ENCODE measurements around the gene ASF1B. TPM values are rescaled to one million over a fixed set of nuclear protein-coding genes. Genes with fewer than 3 reads are reported as not detected.

Gene ASF1B
- total and polyA plus RNA-seq, 8 donors: 2.6 to 120 (median 7.0) TPM; not detected in 1

- Histone ChIP-seq H3K4me1 (peaks cover 34 to 49% (median 43%) of the 10 kb centered on the region in 4 donors), H3K36me3 (no peaks in the 10 kb centered on the region), H3K27me3 (no peaks in the 10 kb centered on the region), H3K4me3 (peak within 1 kb of the TSS; percentile 61 to 77 (median 75)), H3K27ac (peak within 1 kb of the TSS; percentile 89 to 99 (median 92)), H3K9me3 (no peaks in the 10 kb centered on the region)
- TF ChIP-seq CTCF (IDR thresholded peaks at IDR 0.05) (no peak), EP300 (IDR thresholded peaks at IDR 0.05) (no peak), POLR2A (IDR thresholded peaks at IDR 0.05) (peak in 1 of 4 donors; percentile 19), POLR2AphosphoS5 (IDR thresholded peaks at IDR 0.05) (peak in 2 of 3 donors; percentile 31 to 69)
- 0 to 2% (median 1%) methylated on average over 11 to 51 of the region's 51 CpGs for WGBS, 5 donors
- DNase-seq: peak; percentile 90
- intact Hi-C loops (cut with DNase I; ENCODE audit: low total_unique reads): no loop called here
Measured at GRCh38 chr19:14072535-14073260, 63.7 kb downstream of the ASF1B start, which contains the start of gene MISP3. Gene MISP3 (plus strand): TSS chr19:14072786. CDS start chr19:14073310, 524 bp downstream.

GRCh38 chr19:14070268-14071050 lies 65.9 kb downstream of the ASF1B start:
- no peaks in the 10 kb centered on the region for H3K27me3 ChIP-seq
- TF ChIP-seq EP300 (IDR thresholded peaks at IDR 0.05): no peak
- no peak for TF ChIP-seq CTCF (IDR thresholded peaks at IDR 0.05)
- TF ChIP-seq POLR2AphosphoS5 (IDR thresholded peaks at IDR 0.05): no peak
- no peak for TF ChIP-seq POLR2A (IDR thresholded peaks at IDR 0.05)
- peaks cover 31 to 38% (median 35%) of the 10 kb centered on the region in 4 donors for H3K4me1 ChIP-seq
- no peaks in the 10 kb centered on the region for H3K9me3 ChIP-seq
- H3K36me3 ChIP-seq: no peaks in the 10 kb centered on the region
- intact Hi-C loops (cut with DNase I; ENCODE audit: low total_unique reads): no loop called here
- no peak overlapping the region for H3K4me3 ChIP-seq
- no peak for DNase-seq
- peak overlapping the region in 1 of 5 donors; percentile 95 for H3K27ac ChIP-seq
- 92 to 96% (median 96%) methylated on average over 39 to 43 of the region's 43 CpGs for WGBS, 5 donors

Other genes starting within 250 kb of the ASF1B start
- 10 to 100 TPM in 1 of 5 donors, 1 to 10 TPM in 2, under 1 TPM in 1, not detected in 1; 0.87 to 14.3 (median 1.8) TPM for gene BRME1, start 230.5 kb downstream of the ASF1B start, total RNA-seq
- 1 to 10 TPM; 1.7 to 5.8 (median 3.7) TPM for gene BRME1, start 230.5 kb downstream of the ASF1B start, polyA plus RNA-seq
- 100 to 1,000 TPM in 1 of 5 donors, 10 to 100 TPM in 4; 24.8 to 381 (median 49.6) TPM for gene CC2D1A, start 230.4 kb downstream of the ASF1B start, total RNA-seq
- gene CC2D1A, start 230.4 kb downstream of the ASF1B start, polyA plus RNA-seq: 10 to 100 TPM; 28.0 to 38.8 (median 38.2) TPM
- not detected for gene PODNL1, start 198.2 kb downstream of the ASF1B start, total RNA-seq
- gene PODNL1, start 198.2 kb downstream of the ASF1B start, polyA plus RNA-seq: 1 to 10 TPM in 2 of 3 donors, under 1 TPM in 1; 0.92 to 3.4 (median 1.3) TPM
- gene DCAF15, start 184.1 kb downstream of the ASF1B start, total RNA-seq: 10 to 100 TPM in 2 of 5 donors, 1 to 10 TPM in 3; 7.1 to 37.3 (median 9.8) TPM
- 10 to 100 TPM; 21.2 to 32.9 (median 31.3) TPM for gene DCAF15, start 184.1 kb downstream of the ASF1B start, polyA plus RNA-seq
- 10 to 100 TPM in 1 of 5 donors, 1 to 10 TPM in 3, under 1 TPM in 1; 0.58 to 27.2 (median 2.6) TPM for gene RFX1, start 130.3 kb downstream of the ASF1B start, total RNA-seq
- gene RFX1, start 130.3 kb downstream of the ASF1B start, polyA plus RNA-seq: 1 to 10 TPM; 3.1 to 6.0 (median 3.6) TPM
- not detected for gene RLN3, start 108.4 kb downstream of the ASF1B start, total RNA-seq
- not detected for gene RLN3, start 108.4 kb downstream of the ASF1B start, polyA plus RNA-seq
- gene IL27RA, start 104.8 kb downstream of the ASF1B start, total RNA-seq: 10 to 100 TPM in 1 of 5 donors, 1 to 10 TPM in 2, not detected in 2; 2.3 to 11.1 (median 4.0) TPM
- gene IL27RA, start 104.8 kb downstream of the ASF1B start, polyA plus RNA-seq: 1 to 10 TPM; 1.1 to 2.6 (median 1.5) TPM
- 100 to 1,000 TPM in 1 of 5 donors, 10 to 100 TPM in 2, 1 to 10 TPM in 2; 4.2 to 100 (median 12.2) TPM for gene PALM3, start 74.5 kb downstream of the ASF1B start, total RNA-seq
- 100 to 1,000 TPM in 1 of 3 donors, 10 to 100 TPM in 2; 20.7 to 141 (median 22.5) TPM for gene PALM3, start 74.5 kb downstream of the ASF1B start, polyA plus RNA-seq
- gene MISP3, start 63.8 kb downstream of the ASF1B start, total RNA-seq: 10 to 100 TPM in 4 of 5 donors, 1 to 10 TPM in 1; 2.0 to 88.7 (median 34.1) TPM
- 10 to 100 TPM; 14.9 to 29.8 (median 25.1) TPM for gene MISP3, start 63.8 kb downstream of the ASF1B start, polyA plus RNA-seq
- gene C19orf67, start 50.8 kb downstream of the ASF1B start, total RNA-seq: not detected
- under 1 TPM in 1 of 3 donors, not detected in 2; 0.50 TPM for gene C19orf67, start 50.8 kb downstream of the ASF1B start, polyA plus RNA-seq
- 100 to 1,000 TPM in 1 of 5 donors, 10 to 100 TPM in 3, 1 to 10 TPM in 1; 4.8 to 228 (median 24.6) TPM for gene SAMD1, start 45.8 kb downstream of the ASF1B start, total RNA-seq
- 10 to 100 TPM; 16.3 to 29.1 (median 22.4) TPM for gene SAMD1, start 45.8 kb downstream of the ASF1B start, polyA plus RNA-seq
- 100 to 1,000 TPM in 1 of 5 donors, 10 to 100 TPM in 4; 14.7 to 159 (median 26.6) TPM for gene PRKACA, start 18.8 kb downstream of the ASF1B start, total RNA-seq
- 10 to 100 TPM; 27.7 to 43.8 (median 38.2) TPM for gene PRKACA, start 18.8 kb downstream of the ASF1B start, polyA plus RNA-seq
- gene ADGRL1, start 69.6 kb upstream of the ASF1B start, total RNA-seq: 10 to 100 TPM in 4 of 5 donors, 1 to 10 TPM in 1; 9.0 to 24.5 (median 18.7) TPM
- 10 to 100 TPM in 1 of 3 donors, 1 to 10 TPM in 2; 6.0 to 11.0 (median 6.7) TPM for gene ADGRL1, start 69.6 kb upstream of the ASF1B start, polyA plus RNA-seq
- gene ADGRE5, start 244.9 kb upstream of the ASF1B start, total RNA-seq: 100 to 1,000 TPM in 1 of 5 donors, 10 to 100 TPM in 4; 12.3 to 128 (median 52.5) TPM
- 10 to 100 TPM; 11.4 to 26.5 (median 12.1) TPM for gene ADGRE5, start 244.9 kb upstream of the ASF1B start, polyA plus RNA-seq